ENCODE measurements around the gene EPHB1. TPM values are rescaled to one million over a fixed set of nuclear protein-coding genes. Genes with fewer than 3 reads are reported as not detected.
"Not testable (repeated sequence)": the region's sequence is repeated elsewhere in the genome, so short reads cannot be mapped to it uniquely, and the experiment has no call there.

EPHB1 gene
- polyA plus RNA-seq, 1 donor from 2014 or later, result 0.71 TPM

- H3K27me3 Mint-ChIP-seq, result peaks cover 3% of the 10 kb centered on the region
Observed at GRCh38 chr3:135014566-135014965, 219.5 kb downstream of the EPHB1 start.

GRCh38 chr3:135017003-135017893 lies 222.2 kb downstream of the EPHB1 start:
- no peak overlapping the region for H3K4me3 Mint-ChIP-seq
- no peak overlapping the region for H3K27ac Mint-ChIP-seq
- H3K36me3 Mint-ChIP-seq, result peaks cover 3% of the 10 kb centered on the region
- H3K27me3 Mint-ChIP-seq, result peaks cover 1% of the 10 kb centered on the region
- H3K9me3 Mint-ChIP-seq, result no peaks in the 10 kb centered on the region
- H3K4me1 Mint-ChIP-seq, result peaks cover 0 to 5% (median 0%) of the 10 kb centered on the region in 3 donors

More at GRCh38 chr3:135014566-135014965, 219.5 kb downstream of the EPHB1 start:
- H3K27ac Mint-ChIP-seq, result no peak overlapping the region
- no peaks in the 10 kb centered on the region for H3K9me3 Mint-ChIP-seq
- peaks cover 3% of the 10 kb centered on the region for H3K36me3 Mint-ChIP-seq
- peaks cover 0 to 5% (median 0%) of the 10 kb centered on the region in 3 donors for H3K4me1 Mint-ChIP-seq
- no peak overlapping the region for H3K4me3 Mint-ChIP-seq

GRCh38 chr3:135018149-135018923 lies 223.3 kb downstream of the EPHB1 start:
- Mint-ChIP-seq H3K27me3 (peaks cover 1% of the 10 kb centered on the region), H3K4me3 (peak overlapping the region in 1 of 4 donors; percentile 24), H3K27ac (no peak overlapping the region), H3K36me3 (peaks cover 3% of the 10 kb centered on the region), H3K4me1 (peaks cover 0 to 5% (median 0%) of the 10 kb centered on the region in 3 donors), H3K9me3 (no peaks in the 10 kb centered on the region)

GRCh38 chr3:135020181-135020580 lies 225.1 kb downstream of the EPHB1 start:
- Mint-ChIP-seq H3K27ac (no peak overlapping the region), H3K36me3 (peaks cover 3% of the 10 kb centered on the region), H3K4me3 (no peak overlapping the region), H3K9me3 (no peaks in the 10 kb centered on the region), H3K27me3 (peaks cover 1% of the 10 kb centered on the region), H3K4me1 (peaks cover 0 to 5% (median 0%) of the 10 kb centered on the region in 3 donors)

GRCh38 chr3:135023996-135024658 lies 229.1 kb downstream of the EPHB1 start:
- no peaks in the 10 kb centered on the region for H3K36me3 Mint-ChIP-seq
- no peak overlapping the region for H3K4me3 Mint-ChIP-seq
- H3K4me1 Mint-ChIP-seq, result no peaks in the 10 kb centered on the region
- no peak overlapping the region for H3K27ac Mint-ChIP-seq
- no peaks in the 10 kb centered on the region for H3K27me3 Mint-ChIP-seq
- H3K9me3 Mint-ChIP-seq, result no peaks in the 10 kb centered on the region

GRCh38 chr3:135030768-135031615 lies 235.9 kb downstream of the EPHB1 start:
- H3K4me1 Mint-ChIP-seq, H3K4me3 Mint-ChIP-seq, H3K9me3 Mint-ChIP-seq, H3K36me3 Mint-ChIP-seq: not testable (repeated sequence)
- H3K27me3 Mint-ChIP-seq, result peaks cover 14% of the 10 kb centered on the region
- peak overlapping the region in 1 of 3 donors; percentile 23 for H3K27ac Mint-ChIP-seq

- Mint-ChIP-seq H3K4me1 (no peaks in the 10 kb centered on the region), H3K9me3 (no peaks in the 10 kb centered on the region), H3K36me3 (no peaks in the 10 kb centered on the region), H3K4me3 (no peak overlapping the region), H3K27ac (no peak overlapping the region), H3K27me3 (peaks cover 14% of the 10 kb centered on the region)
Observed at GRCh38 chr3:135033737-135034136, 238.7 kb downstream of the EPHB1 start.

- Mint-ChIP-seq H3K27ac (no peak overlapping the region), H3K4me1 (no peaks in the 10 kb centered on the region), H3K27me3 (peaks cover 14% of the 10 kb centered on the region), H3K36me3 (no peaks in the 10 kb centered on the region), H3K4me3 (no peak overlapping the region), H3K9me3 (no peaks in the 10 kb centered on the region)
Observed at GRCh38 chr3:135034291-135034768, 239.3 kb downstream of the EPHB1 start.

GRCh38 chr3:135034891-135035440 lies 239.9 kb downstream of the EPHB1 start:
- Mint-ChIP-seq H3K4me1 (no peaks in the 10 kb centered on the region), H3K27me3 (peaks cover 14% of the 10 kb centered on the region), H3K27ac (no peak overlapping the region), H3K9me3 (no peaks in the 10 kb centered on the region), H3K4me3 (no peak overlapping the region), H3K36me3 (no peaks in the 10 kb centered on the region)

- no peaks in the 10 kb centered on the region for H3K4me1 Mint-ChIP-seq
- H3K27me3 Mint-ChIP-seq, result no peaks in the 10 kb centered on the region
- no peak overlapping the region for H3K27ac Mint-ChIP-seq
- no peak overlapping the region for H3K4me3 Mint-ChIP-seq
- no peaks in the 10 kb centered on the region for H3K9me3 Mint-ChIP-seq
- no peaks in the 10 kb centered on the region for H3K36me3 Mint-ChIP-seq
Observed at GRCh38 chr3:135038186-135038585, 243.1 kb downstream of the EPHB1 start.

- H3K27ac Mint-ChIP-seq, H3K4me1 Mint-ChIP-seq: not testable (repeated sequence)
Observed at GRCh38 chr3:135039536-135039935, 244.5 kb downstream of the EPHB1 start.

GRCh38 chr3:135040321-135041240 lies 245.5 kb downstream of the EPHB1 start:
- Mint-ChIP-seq H3K27ac (no peak overlapping the region), H3K9me3 (no peaks in the 10 kb centered on the region), H3K4me3 (no peak overlapping the region), H3K36me3 (no peaks in the 10 kb centered on the region), H3K4me1 (no peaks in the 10 kb centered on the region), H3K27me3 (no peaks in the 10 kb centered on the region)

More at GRCh38 chr3:135039536-135039935, 244.5 kb downstream of the EPHB1 start:
- H3K9me3 Mint-ChIP-seq, H3K36me3 Mint-ChIP-seq, H3K4me3 Mint-ChIP-seq, H3K27me3 Mint-ChIP-seq: not testable (repeated sequence)

- H3K4me1 Mint-ChIP-seq, result no peaks in the 10 kb centered on the region
- no peak overlapping the region for H3K27ac Mint-ChIP-seq
- no peaks in the 10 kb centered on the region for H3K9me3 Mint-ChIP-seq
- H3K27me3 Mint-ChIP-seq, result no peaks in the 10 kb centered on the region
- no peak overlapping the region for H3K4me3 Mint-ChIP-seq
- H3K36me3 Mint-ChIP-seq, result no peaks in the 10 kb centered on the region
Observed at GRCh38 chr3:135041601-135042000, 246.5 kb downstream of the EPHB1 start.
